ENCODE measurements around the gene SNED1.

The SNED1 gene

GRCh38 chr2:241031436-241032165 lies 33.2 kb downstream of the SNED1 start:
- no peak overlapping the region for H3K4me2 ChIP-seq (ENCODE audit: low read length)
- no peak overlapping the region for H3K4me3 ChIP-seq (ENCODE audit: low read length)
- H3K9me3 ChIP-seq (replicated peaks; ENCODE audit: low read length) = no peaks in the 10 kb centered on the region
- H3K4me1 ChIP-seq (ENCODE audit: control insufficient read depth, insufficient read depth, low read length) = no peaks in the 10 kb centered on the region
- H3K36me3 ChIP-seq (ENCODE audit: insufficient read depth, low read length) = peaks cover 25% of the 10 kb centered on the region
- H3K9ac ChIP-seq (ENCODE audit: low read depth, low read length) = no peak overlapping the region
- no peaks in the 10 kb centered on the region for H3K27me3 ChIP-seq (ENCODE audit: control insufficient read depth, insufficient read depth, low read length)

GRCh38 chr2:241033336-241033987 lies 35.0 kb downstream of the SNED1 start:
- Histone ChIP-seq H3K4me2 (ENCODE audit: low read length) (no peak overlapping the region), H3K4me3 (ENCODE audit: low read length) (no peak overlapping the region), H3K27me3 (ENCODE audit: control insufficient read depth, insufficient read depth, low read length) (no peaks in the 10 kb centered on the region), H3K9ac (ENCODE audit: low read depth, low read length) (no peak overlapping the region), H3K36me3 (ENCODE audit: insufficient read depth, low read length) (peaks cover 30% of the 10 kb centered on the region), H3K4me1 (ENCODE audit: control insufficient read depth, insufficient read depth, low read length) (no peaks in the 10 kb centered on the region), H3K9me3 (replicated peaks; ENCODE audit: low read length) (no peaks in the 10 kb centered on the region)

- Histone ChIP-seq H3K4me3 (ENCODE audit: low read length) (no peak overlapping the region), H3K4me1 (ENCODE audit: control insufficient read depth, insufficient read depth, low read length) (no peaks in the 10 kb centered on the region), H3K27me3 (ENCODE audit: control insufficient read depth, insufficient read depth, low read length) (no peaks in the 10 kb centered on the region), H3K9ac (ENCODE audit: low read depth, low read length) (no peak overlapping the region), H3K4me2 (ENCODE audit: low read length) (no peak overlapping the region), H3K9me3 (replicated peaks; ENCODE audit: low read length) (no peaks in the 10 kb centered on the region), H3K36me3 (ENCODE audit: insufficient read depth, low read length) (peaks cover 30% of the 10 kb centered on the region)
Measured at GRCh38 chr2:241033994-241034393, 35.6 kb downstream of the SNED1 start.

- Histone ChIP-seq H3K9ac (ENCODE audit: low read depth, low read length) (no peak overlapping the region), H3K27me3 (ENCODE audit: control insufficient read depth, insufficient read depth, low read length) (no peaks in the 10 kb centered on the region), H3K4me1 (ENCODE audit: control insufficient read depth, insufficient read depth, low read length) (no peaks in the 10 kb centered on the region), H3K4me2 (ENCODE audit: low read length) (no peak overlapping the region), H3K4me3 (ENCODE audit: low read length) (no peak overlapping the region), H3K9me3 (replicated peaks; ENCODE audit: low read length) (no peaks in the 10 kb centered on the region), H3K36me3 (ENCODE audit: insufficient read depth, low read length) (peaks cover 33% of the 10 kb centered on the region)
Measured at GRCh38 chr2:241034490-241035141, 36.2 kb downstream of the SNED1 start.

GRCh38 chr2:241035142-241035817 lies 36.9 kb downstream of the SNED1 start:
- H3K27me3 ChIP-seq (ENCODE audit: control insufficient read depth, insufficient read depth, low read length) = no peaks in the 10 kb centered on the region
- H3K4me2 ChIP-seq (ENCODE audit: low read length) = no peak overlapping the region
- H3K9me3 ChIP-seq (replicated peaks; ENCODE audit: low read length) = no peaks in the 10 kb centered on the region
- peaks cover 39% of the 10 kb centered on the region for H3K36me3 ChIP-seq (ENCODE audit: insufficient read depth, low read length)
- H3K9ac ChIP-seq (ENCODE audit: low read depth, low read length) = no peak overlapping the region
- H3K4me1 ChIP-seq (ENCODE audit: control insufficient read depth, insufficient read depth, low read length) = no peaks in the 10 kb centered on the region
- H3K4me3 ChIP-seq (ENCODE audit: low read length) = no peak overlapping the region

- H3K27me3 ChIP-seq (ENCODE audit: control insufficient read depth, insufficient read depth, low read length) = no peaks in the 10 kb centered on the region
- H3K4me3 ChIP-seq (ENCODE audit: low read length) = no peak overlapping the region
- H3K4me2 ChIP-seq (ENCODE audit: low read length) = no peak overlapping the region
- H3K4me1 ChIP-seq (ENCODE audit: control insufficient read depth, insufficient read depth, low read length) = no peaks in the 10 kb centered on the region
- peaks cover 33% of the 10 kb centered on the region for H3K36me3 ChIP-seq (ENCODE audit: insufficient read depth, low read length)
- H3K9me3 ChIP-seq (replicated peaks; ENCODE audit: low read length) = no peaks in the 10 kb centered on the region
- no peak overlapping the region for H3K9ac ChIP-seq (ENCODE audit: low read depth, low read length)
Measured at GRCh38 chr2:241035818-241036396, 37.5 kb downstream of the SNED1 start.

GRCh38 chr2:241036397-241036963 lies 38.1 kb downstream of the SNED1 start:
- no peak overlapping the region for H3K9ac ChIP-seq (ENCODE audit: low read depth, low read length)
- no peaks in the 10 kb centered on the region for H3K27me3 ChIP-seq (ENCODE audit: control insufficient read depth, insufficient read depth, low read length)
- H3K4me2 ChIP-seq (ENCODE audit: low read length) = no peak overlapping the region
- no peak overlapping the region for H3K4me3 ChIP-seq (ENCODE audit: low read length)
- H3K36me3 ChIP-seq (ENCODE audit: insufficient read depth, low read length) = peaks cover 29% of the 10 kb centered on the region
- no peaks in the 10 kb centered on the region for H3K9me3 ChIP-seq (replicated peaks; ENCODE audit: low read length)
- no peaks in the 10 kb centered on the region for H3K4me1 ChIP-seq (ENCODE audit: control insufficient read depth, insufficient read depth, low read length)

- Histone ChIP-seq H3K4me1 (ENCODE audit: control insufficient read depth, insufficient read depth, low read length) (no peaks in the 10 kb centered on the region), H3K4me3 (ENCODE audit: low read length) (no peak overlapping the region), H3K9me3 (replicated peaks; ENCODE audit: low read length) (no peaks in the 10 kb centered on the region), H3K27me3 (ENCODE audit: control insufficient read depth, insufficient read depth, low read length) (no peaks in the 10 kb centered on the region), H3K9ac (ENCODE audit: low read depth, low read length) (no peak overlapping the region), H3K36me3 (ENCODE audit: insufficient read depth, low read length) (peaks cover 27% of the 10 kb centered on the region), H3K4me2 (ENCODE audit: low read length) (no peak overlapping the region)
Measured at GRCh38 chr2:241036964-241037421, 38.6 kb downstream of the SNED1 start.

GRCh38 chr2:241037498-241037897 lies 39.1 kb downstream of the SNED1 start:
- no peaks in the 10 kb centered on the region for H3K27me3 ChIP-seq (ENCODE audit: control insufficient read depth, insufficient read depth, low read length)
- H3K36me3 ChIP-seq (ENCODE audit: insufficient read depth, low read length) = peaks cover 27% of the 10 kb centered on the region

GRCh38 chr2:241038374-241039180 lies 40.2 kb downstream of the SNED1 start:
- H3K27me3 ChIP-seq (ENCODE audit: control insufficient read depth, insufficient read depth, low read length) = no peaks in the 10 kb centered on the region

More at GRCh38 chr2:241037498-241037897, 39.1 kb downstream of the SNED1 start:
- Histone ChIP-seq H3K4me1 (ENCODE audit: control insufficient read depth, insufficient read depth, low read length) (no peaks in the 10 kb centered on the region), H3K9me3 (replicated peaks; ENCODE audit: low read length) (no peaks in the 10 kb centered on the region), H3K9ac (ENCODE audit: low read depth, low read length) (no peak overlapping the region), H3K4me2 (ENCODE audit: low read length) (no peak overlapping the region), H3K4me3 (ENCODE audit: low read length) (no peak overlapping the region)

More at GRCh38 chr2:241038374-241039180, 40.2 kb downstream of the SNED1 start:
- H3K9me3 ChIP-seq (replicated peaks; ENCODE audit: low read length) = no peaks in the 10 kb centered on the region
- H3K4me3 ChIP-seq (ENCODE audit: low read length) = no peak overlapping the region
- no peaks in the 10 kb centered on the region for H3K4me1 ChIP-seq (ENCODE audit: control insufficient read depth, insufficient read depth, low read length)
- no peak overlapping the region for H3K4me2 ChIP-seq (ENCODE audit: low read length)
- no peak overlapping the region for H3K9ac ChIP-seq (ENCODE audit: low read depth, low read length)
- peaks cover 27% of the 10 kb centered on the region for H3K36me3 ChIP-seq (ENCODE audit: insufficient read depth, low read length)

Measured in skeletal muscle satellite cell (primary cell).